Measurements from ENCODE around the gene HOXA10.

HOXA10 gene

DNA sequence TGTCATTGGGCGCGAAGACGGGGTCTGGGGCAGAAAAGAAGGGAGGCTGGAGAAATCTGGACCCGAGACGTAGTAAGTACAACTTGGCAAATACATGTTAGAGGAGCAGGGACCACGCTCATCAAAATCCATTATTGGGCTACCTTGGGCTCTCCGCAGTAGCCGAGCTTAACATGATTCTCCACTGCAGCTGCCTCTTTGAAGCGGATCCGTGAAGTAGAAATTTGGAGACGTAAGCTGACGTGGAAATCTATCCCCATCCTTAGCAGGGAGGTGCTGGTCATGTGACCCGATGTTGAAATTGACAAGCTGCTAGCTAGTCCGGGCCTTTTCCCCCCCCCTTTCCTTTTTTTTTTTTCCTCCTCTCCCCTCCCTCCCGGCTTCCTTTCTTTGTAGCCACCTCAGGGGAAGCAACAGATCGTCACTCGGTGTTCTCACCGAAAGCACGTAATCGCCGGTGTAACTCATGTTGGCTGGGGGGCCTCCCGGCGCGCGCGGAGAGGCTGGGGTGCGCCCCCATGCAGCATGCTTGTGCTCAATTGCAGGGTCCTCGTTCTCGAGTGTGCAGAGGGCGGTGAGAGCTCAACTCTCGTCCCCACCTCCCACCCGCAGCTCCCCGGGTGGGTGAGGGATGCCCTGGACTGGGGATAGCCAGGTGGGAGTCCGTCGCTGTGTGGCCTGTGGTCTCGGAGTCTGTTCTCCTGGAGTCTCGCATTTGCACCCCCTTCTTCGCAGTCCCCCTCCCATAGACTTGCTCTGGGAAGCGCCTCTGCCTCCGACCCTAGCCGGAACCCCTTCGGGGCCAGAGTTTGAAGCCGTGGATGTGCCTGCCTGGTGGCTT is 11.1 kb upstream of the HOXA10 start, which contains the start of gene HOXA11:
Gene HOXA11 (minus strand): TSS at position 220 of the 841 bp plus-strand sequence. CDS start 88 bp downstream, at position 132.
- no peak for TF ChIP-seq POLR2AphosphoS5 (IDR thresholded peaks at IDR 0.05; ENCODE audit: low read depth)
- TF ChIP-seq, protein P1, sequence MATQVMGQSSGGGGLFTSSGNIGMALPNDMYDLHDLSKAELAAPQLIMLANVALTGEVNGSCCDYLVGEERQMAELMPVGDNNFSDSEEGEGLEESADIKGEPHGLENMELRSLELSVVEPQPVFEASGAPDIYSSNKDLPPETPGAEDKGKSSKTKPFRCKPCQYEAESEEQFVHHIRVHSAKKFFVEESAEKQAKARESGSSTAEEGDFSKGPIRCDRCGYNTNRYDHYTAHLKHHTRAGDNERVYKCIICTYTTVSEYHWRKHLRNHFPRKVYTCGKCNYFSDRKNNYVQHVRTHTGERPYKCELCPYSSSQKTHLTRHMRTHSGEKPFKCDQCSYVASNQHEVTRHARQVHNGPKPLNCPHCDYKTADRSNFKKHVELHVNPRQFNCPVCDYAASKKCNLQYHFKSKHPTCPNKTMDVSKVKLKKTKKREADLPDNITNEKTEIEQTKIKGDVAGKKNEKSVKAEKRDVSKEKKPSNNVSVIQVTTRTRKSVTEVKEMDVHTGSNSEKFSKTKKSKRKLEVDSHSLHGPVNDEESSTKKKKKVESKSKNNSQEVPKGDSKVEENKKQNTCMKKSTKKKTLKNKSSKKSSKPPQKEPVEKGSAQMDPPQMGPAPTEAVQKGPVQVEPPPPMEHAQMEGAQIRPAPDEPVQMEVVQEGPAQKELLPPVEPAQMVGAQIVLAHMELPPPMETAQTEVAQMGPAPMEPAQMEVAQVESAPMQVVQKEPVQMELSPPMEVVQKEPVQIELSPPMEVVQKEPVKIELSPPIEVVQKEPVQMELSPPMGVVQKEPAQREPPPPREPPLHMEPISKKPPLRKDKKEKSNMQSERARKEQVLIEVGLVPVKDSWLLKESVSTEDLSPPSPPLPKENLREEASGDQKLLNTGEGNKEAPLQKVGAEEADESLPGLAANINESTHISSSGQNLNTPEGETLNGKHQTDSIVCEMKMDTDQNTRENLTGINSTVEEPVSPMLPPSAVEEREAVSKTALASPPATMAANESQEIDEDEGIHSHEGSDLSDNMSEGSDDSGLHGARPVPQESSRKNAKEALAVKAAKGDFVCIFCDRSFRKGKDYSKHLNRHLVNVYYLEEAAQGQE (IDR thresholded peaks at IDR 0.05; ENCODE audit: insufficient replicate concordance, low read depth) = no peak
- TF ChIP-seq SPI1 (IDR thresholded peaks at IDR 0.05; ENCODE audit: borderline replicate concordance, low read depth) = no peak; the same call in 1 of the 2 replicates
- TF ChIP-seq GABPA (IDR thresholded peaks at IDR 0.05; ENCODE audit: low read depth) = no peak
- TF ChIP-seq, protein P2, sequence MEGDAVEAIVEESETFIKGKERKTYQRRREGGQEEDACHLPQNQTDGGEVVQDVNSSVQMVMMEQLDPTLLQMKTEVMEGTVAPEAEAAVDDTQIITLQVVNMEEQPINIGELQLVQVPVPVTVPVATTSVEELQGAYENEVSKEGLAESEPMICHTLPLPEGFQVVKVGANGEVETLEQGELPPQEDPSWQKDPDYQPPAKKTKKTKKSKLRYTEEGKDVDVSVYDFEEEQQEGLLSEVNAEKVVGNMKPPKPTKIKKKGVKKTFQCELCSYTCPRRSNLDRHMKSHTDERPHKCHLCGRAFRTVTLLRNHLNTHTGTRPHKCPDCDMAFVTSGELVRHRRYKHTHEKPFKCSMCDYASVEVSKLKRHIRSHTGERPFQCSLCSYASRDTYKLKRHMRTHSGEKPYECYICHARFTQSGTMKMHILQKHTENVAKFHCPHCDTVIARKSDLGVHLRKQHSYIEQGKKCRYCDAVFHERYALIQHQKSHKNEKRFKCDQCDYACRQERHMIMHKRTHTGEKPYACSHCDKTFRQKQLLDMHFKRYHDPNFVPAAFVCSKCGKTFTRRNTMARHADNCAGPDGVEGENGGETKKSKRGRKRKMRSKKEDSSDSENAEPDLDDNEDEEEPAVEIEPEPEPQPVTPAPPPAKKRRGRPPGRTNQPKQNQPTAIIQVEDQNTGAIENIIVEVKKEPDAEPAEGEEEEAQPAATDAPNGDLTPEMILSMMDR (IDR thresholded peaks at IDR 0.05; ENCODE audit: insufficient read depth, low read length) = no peak
- peaks cover 58% of the 10 kb centered on the region for H3K27me3 ChIP-seq (ENCODE audit: insufficient read depth, poor library complexity, severe bottlenecking)
- no peak within 1 kb of the TSS for H3K27ac ChIP-seq (replicated peaks)
- DNase-seq (ENCODE audit: low read depth in 1 of 2, low spot score in 1 of 2) = peak; percentile 71 to 88
- peak within 1 kb of the TSS; percentile 54 for H3K4me3 ChIP-seq (replicated peaks; ENCODE audit: insufficient read depth, low read length)

DNA sequence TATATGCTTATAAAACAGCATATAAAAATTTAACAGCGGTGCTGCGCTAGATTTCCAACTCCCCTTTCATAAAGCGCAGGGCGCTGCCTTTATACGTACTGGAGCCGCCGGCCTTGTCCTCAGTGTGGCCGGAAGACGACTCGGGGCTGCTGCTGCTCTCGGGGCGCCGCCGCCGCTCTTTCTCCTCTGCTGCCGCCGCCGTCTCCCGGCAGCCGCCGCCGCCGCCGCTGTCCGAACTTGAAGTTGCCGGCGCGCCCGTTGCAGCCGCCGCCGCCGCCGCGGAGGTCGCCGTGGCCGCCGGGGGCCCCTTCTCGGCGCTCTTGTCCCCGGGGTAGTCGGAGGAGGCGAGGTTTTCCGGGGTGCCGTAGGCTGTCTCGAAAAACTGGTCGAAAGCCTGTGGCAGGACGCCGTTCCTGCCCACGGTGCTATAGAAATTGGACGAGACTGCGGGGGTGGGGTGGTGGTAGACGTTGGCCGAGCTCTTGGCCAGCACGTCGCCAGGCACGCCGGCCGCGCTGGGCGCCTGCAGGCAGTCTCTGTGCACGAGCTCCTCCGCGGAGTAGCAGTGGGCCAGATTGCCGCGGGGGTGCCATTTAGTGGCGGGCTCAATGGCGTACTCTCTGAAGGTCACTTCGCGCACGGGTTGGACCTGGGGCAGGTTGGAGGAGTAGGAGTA is 10.4 kb upstream of the HOXA10 start:
- Histone ChIP-seq H3K4me3 (replicated peaks; ENCODE audit: insufficient read depth, low read length) (peak overlapping the region; percentile 54), H3K27me3 (ENCODE audit: insufficient read depth, poor library complexity, severe bottlenecking) (peaks cover 63% of the 10 kb centered on the region), H3K27ac (replicated peaks) (no peak overlapping the region)
- TF ChIP-seq, protein P1 (IDR thresholded peaks at IDR 0.05; ENCODE audit: insufficient replicate concordance, low read depth) = peak; percentile 32
- TF ChIP-seq, protein P2 (IDR thresholded peaks at IDR 0.05; ENCODE audit: insufficient read depth, low read length) = no peak
- TF ChIP-seq GABPA (IDR thresholded peaks at IDR 0.05; ENCODE audit: low read depth) (no peak), POLR2AphosphoS5 (IDR thresholded peaks at IDR 0.05; ENCODE audit: low read depth) (0 out of 2 replicates have a peak, but pooled peaks have one; percentile 20), SPI1 (IDR thresholded peaks at IDR 0.05; ENCODE audit: borderline replicate concordance, low read depth) (no peak)
- peak in 1 of 2 experiments; percentile 40 for DNase-seq (ENCODE audit: low read depth in 1 of 2, low spot score in 1 of 2)

DNA sequence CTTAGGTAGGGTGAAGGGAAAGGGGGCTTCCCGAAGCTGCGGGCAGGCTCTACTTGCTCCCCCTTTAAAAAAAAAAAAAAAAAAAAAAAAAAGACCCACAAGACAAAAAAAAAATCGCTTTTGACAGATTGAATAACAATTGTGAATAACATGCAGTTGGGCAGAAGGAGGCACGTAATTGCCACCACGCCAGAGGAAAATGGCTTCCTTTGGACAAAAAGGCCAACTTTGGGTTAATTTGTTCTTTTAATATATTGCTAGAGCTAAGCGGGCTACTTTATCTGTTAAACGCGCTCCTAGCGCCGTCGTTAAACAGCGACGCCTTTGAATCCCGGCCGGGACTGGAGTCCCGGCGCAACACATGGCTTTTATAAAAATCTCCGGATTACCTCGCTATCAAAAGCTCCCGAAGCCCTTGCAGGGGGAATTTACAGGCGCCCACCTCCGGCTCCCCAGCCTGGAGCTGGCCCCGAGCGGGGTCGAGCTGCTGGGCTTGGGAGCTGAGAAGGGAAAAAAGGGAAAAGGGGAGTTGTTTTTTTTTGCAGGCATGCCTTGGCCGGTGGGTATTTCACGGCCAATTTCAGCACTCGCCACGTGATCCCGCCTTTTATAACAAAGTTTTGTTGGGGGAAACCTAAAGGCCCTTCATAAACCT is 9.7 kb upstream of the HOXA10 start:
- H3K4me3 ChIP-seq (replicated peaks; ENCODE audit: insufficient read depth, low read length) = peak overlapping the region; percentile 54
- H3K27ac ChIP-seq (replicated peaks) = no peak overlapping the region
- TF ChIP-seq GABPA (IDR thresholded peaks at IDR 0.05; ENCODE audit: low read depth) = no peak
- TF ChIP-seq, protein P2 (IDR thresholded peaks at IDR 0.05; ENCODE audit: insufficient read depth, low read length) = no peak
- no peak for TF ChIP-seq SPI1 (IDR thresholded peaks at IDR 0.05; ENCODE audit: borderline replicate concordance, low read depth)
- TF ChIP-seq, protein P1 (IDR thresholded peaks at IDR 0.05; ENCODE audit: insufficient replicate concordance, low read depth) = peak; percentile 13
- peaks cover 65% of the 10 kb centered on the region for H3K27me3 ChIP-seq (ENCODE audit: insufficient read depth, poor library complexity, severe bottlenecking)
- no peak for DNase-seq (ENCODE audit: low read depth in 1 of 2, low spot score in 1 of 2)
